GM18519 (cell line): Measurements from ENCODE around the gene MTHFSD.

ENCODE experiments used
- ATAC-seq: cut with Tn5 transposase; IDR thresholded peaks from one replicate; pipeline ENCODE4 v1.9.1; 2021; ENCODE audit warnings: mild to moderate bottlenecking, moderate library complexity; ENCODE audit not compliant: unreplicated experiment, low FRiP score

The MTHFSD gene

DNA sequence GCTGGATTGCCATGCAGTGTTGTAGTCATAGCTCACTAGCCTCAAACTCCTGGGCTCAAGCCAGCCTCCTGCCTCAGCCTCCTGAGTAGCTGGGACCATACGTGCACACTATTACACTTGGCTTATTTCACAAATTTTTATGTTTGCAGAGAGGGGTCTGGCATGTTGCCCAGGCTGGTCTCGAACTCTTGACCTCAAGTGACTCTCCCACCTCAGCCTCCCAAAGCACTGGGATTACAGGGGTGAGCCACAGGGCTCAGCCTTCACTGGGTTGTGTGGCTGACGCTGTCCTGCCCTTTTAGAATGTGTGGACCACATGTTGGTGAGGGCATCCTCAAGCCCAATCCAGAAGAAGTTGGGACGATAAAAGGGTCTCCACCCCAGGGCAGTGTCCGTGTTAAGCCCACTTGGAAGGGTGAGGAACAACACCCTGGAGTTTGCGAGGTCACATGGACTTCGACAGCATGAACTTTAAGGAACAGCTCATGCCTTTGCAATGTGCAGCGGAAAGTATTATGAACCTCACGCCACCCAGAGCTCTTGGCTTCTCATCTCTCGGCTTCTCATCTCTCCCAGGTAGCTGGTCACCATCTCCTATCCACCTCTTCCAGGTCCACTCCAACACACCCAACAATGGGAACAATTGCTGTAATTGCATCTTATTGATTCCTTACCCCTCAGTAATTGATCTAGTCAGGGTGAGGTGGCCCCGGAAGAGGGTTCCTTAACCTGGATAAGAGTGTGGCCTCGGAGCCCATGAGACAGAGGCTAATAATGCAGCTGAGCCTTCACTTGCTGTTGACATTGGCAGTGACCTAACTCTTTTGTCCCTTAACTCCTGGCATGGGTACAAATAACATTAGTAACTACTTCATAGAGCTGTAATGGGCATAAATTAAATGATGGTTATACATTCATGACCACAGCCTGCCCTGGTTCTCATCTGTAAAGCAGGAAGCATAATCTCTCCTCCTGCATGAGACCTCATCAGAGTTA, 30.0 kb upstream of the MTHFSD start:
- ATAC-seq: no peak

- ATAC-seq: no peak
These were observed 29.1 kb upstream of the MTHFSD start for GRCh38 chr16:86584071-86584685.

DNA sequence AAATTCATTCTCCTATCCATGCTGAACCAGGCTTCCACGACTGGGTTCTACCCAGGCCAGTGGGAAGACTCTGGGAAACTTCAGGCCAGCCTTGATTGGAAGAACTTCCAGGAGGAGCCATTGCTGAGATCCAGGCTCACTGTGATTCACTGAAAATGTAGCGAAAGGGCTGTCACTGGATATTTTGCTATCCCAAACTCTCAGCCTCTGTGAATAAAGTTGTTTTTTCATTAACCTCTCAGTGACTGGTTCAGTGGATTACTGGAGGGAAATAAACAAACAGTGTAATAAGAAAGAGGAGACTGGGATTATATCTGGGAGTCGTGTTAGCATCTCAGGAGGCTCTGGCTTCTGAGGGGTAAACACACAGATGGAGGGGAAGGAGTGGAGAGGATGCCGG, 26.4 kb upstream of the MTHFSD start:
- ATAC-seq: no peak

DNA sequence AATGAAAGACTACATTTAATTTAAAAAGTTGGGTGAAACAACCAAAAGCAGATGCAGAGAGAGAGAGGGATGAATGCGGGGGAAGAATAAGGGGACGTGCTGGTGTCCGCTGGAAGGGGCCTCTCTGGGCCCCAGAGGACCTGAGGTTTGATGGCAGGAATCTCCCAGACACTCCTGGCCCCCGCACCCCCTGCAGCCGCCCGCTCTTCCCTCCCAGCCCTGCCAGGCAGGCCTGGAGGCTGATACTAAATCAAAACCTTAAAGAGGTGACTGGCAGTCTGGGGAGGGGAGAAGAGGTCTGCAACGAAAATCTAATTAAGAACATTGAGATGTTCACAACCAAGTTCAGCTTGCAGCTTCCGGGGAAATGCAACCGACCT, 25.7 kb upstream of the MTHFSD start:
- ATAC-seq: no peak

GRCh38 chr16:86580063-86580790, 25.2 kb upstream of the MTHFSD start:
- no peak for ATAC-seq

- ATAC-seq: no peak
These were observed 24.4 kb upstream of the MTHFSD start for GRCh38 chr16:86579268-86580062.

DNA sequence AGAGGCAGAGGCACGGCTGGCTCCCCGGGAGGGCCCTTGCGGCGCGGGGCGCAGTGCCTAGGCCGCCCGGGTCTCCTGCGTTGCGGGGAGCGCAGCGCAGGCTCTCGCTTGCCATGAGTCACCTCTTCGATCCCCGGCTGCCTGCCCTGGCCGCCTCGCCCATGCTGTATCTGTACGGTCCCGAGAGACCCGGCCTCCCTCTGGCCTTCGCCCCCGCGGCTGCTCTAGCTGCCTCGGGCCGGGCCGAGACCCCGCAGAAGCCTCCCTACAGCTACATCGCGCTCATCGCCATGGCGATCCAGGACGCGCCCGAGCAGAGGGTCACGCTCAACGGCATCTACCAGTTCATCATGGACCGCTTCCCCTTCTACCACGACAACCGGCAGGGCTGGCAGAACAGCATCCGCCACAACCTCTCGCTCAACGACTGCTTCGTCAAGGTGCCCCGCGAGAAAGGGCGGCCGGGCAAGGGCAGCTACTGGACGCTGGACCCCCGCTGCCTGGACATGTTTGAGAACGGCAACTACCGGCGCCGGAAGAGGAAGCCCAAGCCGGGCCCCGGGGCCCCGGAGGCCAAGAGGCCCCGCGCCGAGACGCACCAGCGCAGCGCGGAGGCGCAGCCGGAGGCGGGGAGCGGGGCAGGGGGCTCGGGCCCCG, 23.7 kb upstream of the MTHFSD start:
- no peak for ATAC-seq

- ATAC-seq: no peak
These were observed 23.1 kb upstream of the MTHFSD start, which contains the start of gene FOXL1 for GRCh38 chr16:86578061-86578599. Gene FOXL1, plus strand, starts transcription at chr16:86578549. Its CDS starts 175 bp downstream, at chr16:86578724.

- no peak for ATAC-seq
These were observed 22.4 kb upstream of the MTHFSD start for GRCh38 chr16:86577314-86577971.

DNA sequence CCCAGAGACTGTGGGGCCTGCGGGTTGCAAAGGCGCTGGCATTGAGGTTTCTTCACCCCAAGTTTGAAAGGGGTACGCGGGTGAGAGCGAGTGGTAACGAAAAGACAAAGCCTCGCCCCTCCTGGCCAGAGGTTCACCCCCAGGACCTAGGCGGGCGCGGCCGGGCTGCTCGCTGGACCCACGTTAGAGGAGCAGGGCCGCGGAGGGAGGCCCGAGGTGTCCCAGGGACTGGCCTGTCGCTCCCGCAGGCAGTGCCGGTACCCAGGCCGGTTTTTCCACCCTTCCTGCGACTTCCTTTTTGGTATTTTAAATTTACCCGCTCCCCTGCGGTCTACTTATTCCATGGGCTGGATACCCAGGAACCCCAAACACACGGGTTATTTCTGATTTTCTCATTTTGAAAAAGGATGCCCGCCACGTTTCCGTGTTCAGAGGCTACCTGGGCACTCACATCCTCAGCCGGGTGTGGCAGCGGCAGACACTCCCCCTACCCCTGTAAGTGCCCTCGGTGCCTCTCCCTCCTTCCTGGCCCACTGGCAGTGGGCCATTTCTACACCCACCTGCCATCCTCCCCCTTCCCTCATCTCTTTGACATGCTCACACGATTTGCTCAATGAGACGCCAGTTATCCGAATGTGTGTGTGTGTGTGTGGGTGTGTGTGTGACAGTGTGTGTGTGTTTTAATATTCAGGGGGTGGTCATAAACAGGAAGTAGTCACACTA, 21.7 kb upstream of the MTHFSD start:
- ATAC-seq: no peak

DNA sequence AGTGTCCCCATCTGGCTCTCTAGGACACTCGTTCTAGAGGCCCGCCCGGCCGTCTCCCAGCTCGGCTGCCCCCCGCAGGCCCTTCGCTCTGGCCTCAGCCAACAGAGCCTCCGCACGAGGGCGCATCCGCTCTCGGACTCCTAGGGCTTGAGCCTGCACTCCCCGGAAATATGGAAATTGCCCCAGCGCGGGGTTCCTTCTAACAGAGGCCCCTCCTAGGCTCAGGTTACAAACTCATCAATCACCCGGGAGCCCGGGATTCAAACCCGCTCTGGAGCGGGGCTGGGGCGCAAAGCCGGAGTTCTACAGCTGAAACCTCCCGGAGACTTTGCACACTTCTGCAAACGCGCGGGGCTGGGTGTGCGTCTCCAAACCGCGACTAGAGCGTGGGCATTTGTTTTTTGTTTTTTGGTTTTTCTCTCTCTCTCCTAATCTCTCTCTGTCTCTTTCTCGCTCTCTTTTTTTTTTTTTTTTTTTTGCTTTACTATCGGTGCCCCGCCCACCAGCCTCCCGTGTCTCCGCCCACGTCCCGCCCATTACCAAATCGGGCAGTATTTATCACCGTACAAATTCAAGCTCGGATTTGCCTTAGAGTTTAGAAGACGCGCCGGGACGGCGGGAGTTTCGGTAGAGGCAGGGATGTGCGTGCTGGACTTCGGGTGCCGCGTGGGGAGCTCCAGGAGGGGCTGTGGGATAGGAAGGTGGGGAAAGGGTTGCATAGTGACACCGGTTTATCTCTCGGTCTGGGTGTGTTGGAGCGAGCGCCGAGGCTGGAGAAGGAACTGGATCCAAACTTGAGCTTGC, 20.9 kb upstream of the MTHFSD start:
- no peak for ATAC-seq

- no peak for ATAC-seq
These were observed 20.2 kb upstream of the MTHFSD start for GRCh38 chr16:86575095-86575685.

- no peak for ATAC-seq
These were observed 19.6 kb upstream of the MTHFSD start for GRCh38 chr16:86574646-86575045.

GRCh38 chr16:86573646-86574508, 18.8 kb upstream of the MTHFSD start:
- no peak for ATAC-seq

- no peak for ATAC-seq
These were observed 18.2 kb upstream of the MTHFSD start for GRCh38 chr16:86573215-86573614.

DNA sequence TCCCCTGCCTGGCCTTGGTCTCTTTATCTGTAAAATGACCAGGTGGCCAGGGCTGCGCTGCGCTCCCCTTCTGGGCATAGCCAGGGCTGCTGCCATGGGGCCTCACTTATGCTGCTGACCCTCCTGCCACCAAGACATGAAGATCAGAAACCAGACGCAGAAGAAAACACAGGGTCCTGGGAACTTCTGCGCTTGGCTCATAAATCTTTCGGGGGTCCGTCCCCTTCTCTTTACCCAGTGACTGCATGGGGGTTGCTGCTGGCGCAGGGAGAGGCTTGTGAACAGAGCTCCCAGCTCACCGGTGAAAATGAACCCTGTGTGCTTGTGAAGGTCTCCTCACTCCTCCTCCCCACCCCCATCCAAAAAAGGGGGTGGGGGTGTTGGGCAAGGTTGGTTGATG, 17.6 kb upstream of the MTHFSD start:
- ATAC-seq: no peak
